ENCODE data around the gene SLC25A51. TPM values are rescaled to one million over a fixed set of nuclear protein-coding genes. Genes with fewer than 3 reads are reported as not detected.

The SLC25A51 gene
- total RNA-seq, 3 donors from 2014 or later: 20.6 to 32.2 (median 22.4) TPM

- ATAC-seq (no peak), DNase-seq (no peak)
- Histone ChIP-seq H3K4me3 (no peak overlapping the region), H3K4me1 (ENCODE audit: low read depth) (no peaks in the 10 kb centered on the region), H3K9me3 (no peaks in the 10 kb centered on the region), H3K36me3 (ENCODE audit: low read depth) (no peaks in the 10 kb centered on the region)
- TF ChIP-seq, protein P1, sequence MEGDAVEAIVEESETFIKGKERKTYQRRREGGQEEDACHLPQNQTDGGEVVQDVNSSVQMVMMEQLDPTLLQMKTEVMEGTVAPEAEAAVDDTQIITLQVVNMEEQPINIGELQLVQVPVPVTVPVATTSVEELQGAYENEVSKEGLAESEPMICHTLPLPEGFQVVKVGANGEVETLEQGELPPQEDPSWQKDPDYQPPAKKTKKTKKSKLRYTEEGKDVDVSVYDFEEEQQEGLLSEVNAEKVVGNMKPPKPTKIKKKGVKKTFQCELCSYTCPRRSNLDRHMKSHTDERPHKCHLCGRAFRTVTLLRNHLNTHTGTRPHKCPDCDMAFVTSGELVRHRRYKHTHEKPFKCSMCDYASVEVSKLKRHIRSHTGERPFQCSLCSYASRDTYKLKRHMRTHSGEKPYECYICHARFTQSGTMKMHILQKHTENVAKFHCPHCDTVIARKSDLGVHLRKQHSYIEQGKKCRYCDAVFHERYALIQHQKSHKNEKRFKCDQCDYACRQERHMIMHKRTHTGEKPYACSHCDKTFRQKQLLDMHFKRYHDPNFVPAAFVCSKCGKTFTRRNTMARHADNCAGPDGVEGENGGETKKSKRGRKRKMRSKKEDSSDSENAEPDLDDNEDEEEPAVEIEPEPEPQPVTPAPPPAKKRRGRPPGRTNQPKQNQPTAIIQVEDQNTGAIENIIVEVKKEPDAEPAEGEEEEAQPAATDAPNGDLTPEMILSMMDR (IDR thresholded peaks at IDR 0.05): no peak
- intact Hi-C loops (cut with DNase I, micrococcal nuclease): no loop called here
These were observed 63.2 kb downstream of the SLC25A51 start for GRCh38 chr9:37840560-37841194.

DNA sequence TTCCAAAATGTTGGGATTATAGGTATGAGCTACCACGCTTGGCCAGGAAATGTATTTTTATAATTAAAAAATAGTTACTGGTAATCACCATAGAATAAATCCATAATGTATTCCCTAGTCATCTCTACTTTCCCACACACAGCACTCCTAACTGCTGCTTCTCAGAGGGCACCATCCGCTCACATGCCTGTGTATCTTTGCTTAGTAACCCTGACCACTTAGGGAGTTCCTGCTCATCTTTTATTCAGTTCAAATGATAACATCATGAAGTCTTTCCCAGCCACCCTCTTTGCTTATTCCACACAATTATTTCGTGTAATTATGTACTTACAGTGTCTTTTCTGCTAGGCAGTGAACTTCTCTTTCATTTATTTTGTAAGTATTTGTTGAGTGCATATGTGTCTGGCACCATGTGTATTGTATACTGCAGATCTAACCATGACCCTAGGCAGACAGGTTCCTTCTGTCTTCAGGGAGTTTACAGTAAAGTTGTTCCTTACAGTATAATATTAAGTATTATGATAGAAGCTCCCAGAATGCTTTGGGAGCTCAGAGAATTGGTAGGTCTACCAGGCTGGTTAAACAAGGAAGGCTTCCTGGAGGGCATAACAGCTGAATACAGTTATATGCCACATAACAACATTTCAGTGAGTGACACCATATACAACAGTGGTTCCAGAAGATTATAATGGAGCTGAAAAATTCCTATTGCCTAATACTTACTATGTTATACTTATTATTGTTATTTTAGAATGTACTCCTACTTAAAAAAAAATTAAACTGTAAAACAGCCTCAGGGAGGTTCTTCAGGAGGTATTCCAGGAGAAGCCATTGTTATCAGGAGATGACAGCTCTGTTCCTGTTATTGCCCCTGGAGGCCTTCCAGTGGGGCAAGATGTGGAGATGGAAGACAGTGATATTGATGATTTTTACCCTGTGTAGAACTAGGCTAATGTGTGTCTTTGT, 64.1 kb downstream of the SLC25A51 start:
- no peaks in the 10 kb centered on the region for H3K9me3 ChIP-seq
- H3K4me3 ChIP-seq: no peak overlapping the region
- ATAC-seq (no peak), DNase-seq (no peak)
- H3K36me3 ChIP-seq (ENCODE audit: low read depth): no peaks in the 10 kb centered on the region
- intact Hi-C loops (cut with DNase I, micrococcal nuclease): no loop called here
- TF ChIP-seq, protein P1 (IDR thresholded peaks at IDR 0.05): no peak
- H3K4me1 ChIP-seq (ENCODE audit: low read depth): no peaks in the 10 kb centered on the region

Other genes starting within 250 kb of the SLC25A51 start
- 10 to 100 TPM in 2 of 3 donors, 1 to 10 TPM in 1; 7.2 to 14.8 (median 10.4) TPM for gene TRMT10B, start 150.3 kb downstream of the SLC25A51 start, total RNA-seq
- gene EXOSC3, start 119.1 kb downstream of the SLC25A51 start, total RNA-seq: 10 to 100 TPM; 25.1 to 34.1 (median 32.2) TPM
- gene DCAF10, start 103.3 kb downstream of the SLC25A51 start, total RNA-seq: 10 to 100 TPM; 18.5 to 37.8 (median 26.6) TPM
- gene SHB, start 165.1 kb upstream of the SLC25A51 start, total RNA-seq: 10 to 100 TPM; 20.3 to 23.9 (median 20.6) TPM

Measured in mucosa of descending colon (tissue), 3 donors.